ACHN (cell line): ENCODE results near the gene SFXN4.
"Not testable (repeated sequence)": the region's sequence is repeated elsewhere in the genome, so short reads cannot be mapped to it uniquely, and the experiment has no call there.

Experiments
- DNase-seq: peaks from one replicate; pipeline ENCODE4 v3.0.0-alpha.2; 2015
- in situ Hi-C: cut with HindIII; loops from 2 replicates; pipeline ENCODE4 v1.10.0; 2017; ENCODE audit warnings: low sequenced_read_pairs, low pct_ligation_motif_present, low pct_unique_long_range_greater_than_20kb

SFXN4 gene

GRCh38 chr10:119153661-119154060, 11.9 kb downstream of the SFXN4 start:
- in situ Hi-C loops, result no loop called here
- no peak for DNase-seq

GRCh38 chr10:119153041-119153440, 12.5 kb downstream of the SFXN4 start:
- DNase-seq, result no peak
- in situ Hi-C loops, result no loop called here

GRCh38 chr10:119151601-119152000, 13.9 kb downstream of the SFXN4 start:
- DNase-seq, in situ Hi-C loops: not testable (repeated sequence)

GRCh38 chr10:119149729-119150128, 15.8 kb downstream of the SFXN4 start:
- in situ Hi-C loops, result no loop called here
- DNase-seq, result no peak

GRCh38 chr10:119149157-119149556, 16.4 kb downstream of the SFXN4 start:
- in situ Hi-C loops, result no loop called here
- DNase-seq, result no peak

GRCh38 chr10:119143657-119144056, 21.9 kb downstream of the SFXN4 start:
- in situ Hi-C loops, result no loop called here
- DNase-seq, result no peak

- in situ Hi-C loops, result no loop called here
- no peak for DNase-seq
Observed at GRCh38 chr10:119140603-119141245, 24.8 kb downstream of the SFXN4 start.

GRCh38 chr10:119139464-119140067, 25.9 kb downstream of the SFXN4 start:
- peak; percentile 34 for DNase-seq

GRCh38 chr10:119138346-119139306, 26.9 kb downstream of the SFXN4 start:
- no peak for DNase-seq
- in situ Hi-C loops, result no loop called here

More at GRCh38 chr10:119139464-119140067, 25.9 kb downstream of the SFXN4 start:
- in situ Hi-C loops, result no loop called here

GRCh38 chr10:119137878-119138277, 27.6 kb downstream of the SFXN4 start:
- DNase-seq, in situ Hi-C loops: not testable (repeated sequence)

- in situ Hi-C loops, result no loop called here
- DNase-seq, result no peak
Observed at GRCh38 chr10:119136084-119136483, 29.4 kb downstream of the SFXN4 start.

- in situ Hi-C loops, result no loop called here
Observed at GRCh38 chr10:119135513-119135881, 30.0 kb downstream of the SFXN4 start.

GRCh38 chr10:119133949-119134348, 31.6 kb downstream of the SFXN4 start:
- in situ Hi-C loops, result no loop called here
- no peak for DNase-seq

More at GRCh38 chr10:119135513-119135881, 30.0 kb downstream of the SFXN4 start:
- DNase-seq, result no peak

GRCh38 chr10:119132521-119133345, 32.8 kb downstream of the SFXN4 start:
- no peak for DNase-seq
- in situ Hi-C loops, result no loop called here

- DNase-seq, result peak; percentile 70
- in situ Hi-C loops, result no loop called here
Observed at GRCh38 chr10:119131512-119132240, 33.8 kb downstream of the SFXN4 start.

GRCh38 chr10:119129721-119130120, 35.8 kb downstream of the SFXN4 start:
- in situ Hi-C loops, result no loop called here
- DNase-seq, result no peak

GRCh38 chr10:119125942-119126341, 39.6 kb downstream of the SFXN4 start:
- no peak for DNase-seq
- in situ Hi-C loops, result no loop called here

- no peak for DNase-seq
- in situ Hi-C loops, result no loop called here
Observed at GRCh38 chr10:119120875-119121274, 44.6 kb downstream of the SFXN4 start.
